HEK293 (cell line): Measurements from ENCODE around the gene CXCL12.

Source experiments
- CTCF ChIA-PET: fragments of 350-600 bp; formaldehyde crosslinking; extraction: SDS; loops from one replicate; lab custom pipeline; 2021; ENCODE audit warnings: antibody characterized with exemption; lab: Yijun Ruan, JAX
- POLR2A ChIA-PET: fragments of 300-600 bp; formaldehyde crosslinking; extraction: SDS; loops from one replicate; lab custom pipeline; 2020; ENCODE audit warnings: antibody characterized with exemption, inconsistent platforms; lab: Yijun Ruan, JAX
- H3K27ac ChIP-seq: fragments of 200-500 bp; sonication (Bioruptor generic); 2 replicates; pipeline ENCODE4 v1.5.1; 2014; ENCODE audit warnings: low read depth, low read length, control low read depth, inconsistent platforms; ENCODE audit errors: extremely low read depth
- H3K36me3 ChIP-seq, 2 experiments: fragments of 200-500 bp in 1 of 2; sonication (Bioruptor generic) in 1 of 2; 1 replicate in 1 of 2; 2 replicates in 1 of 2; pipeline ENCODE4 v1.5.1; 2014 to 2017; ENCODE audit warnings: inconsistent platforms in 2 of 2, low read length in 2 of 2; ENCODE audit not compliant: control insufficient read depth in 2 of 2, insufficient read depth in 1 of 2
- H3K4me1 ChIP-seq: fragments of 200-500 bp; sonication (Bioruptor generic); 2 replicates; pipeline ENCODE4 v1.5.1; 2014; ENCODE audit warnings: mild to moderate bottlenecking, low read length, inconsistent platforms; ENCODE audit not compliant: control insufficient read depth, insufficient read depth
- H3K4me3 ChIP-seq: 2 replicates; pipeline ENCODE4 v1.5.1; 2011; ENCODE audit warnings: low read depth, mild to moderate bottlenecking, control low read depth, low read length, moderate library complexity
- H3K9me3 ChIP-seq: fragments of 200-500 bp; sonication (Bioruptor generic); 2 replicates; pipeline ENCODE4 v1.5.1; 2014; ENCODE audit warnings: low read depth, low read length, inconsistent platforms; ENCODE audit not compliant: control insufficient read depth, insufficient read depth
- FEZF1 ChIP-seq: fragments of 450-650 bp; formaldehyde crosslinking; IDR thresholded peaks from 2 replicates; pipeline ENCODE4 v1.5.1; 2016; ENCODE audit warnings: missing biosample characterization, missing genetic modification characterization
- KLF8 ChIP-seq: fragments of 450-650 bp; formaldehyde crosslinking; IDR thresholded peaks from 2 replicates; pipeline ENCODE4 v1.5.1; 2016; ENCODE audit warnings: missing biosample characterization, missing genetic modification characterization
- MYNN ChIP-seq: fragments of 450-650 bp; formaldehyde crosslinking; IDR thresholded peaks from 2 replicates; pipeline ENCODE4 v1.5.1; 2016; ENCODE audit warnings: missing biosample characterization, missing genetic modification characterization, borderline replicate concordance
- SCRT2 ChIP-seq: fragments of 450-650 bp; formaldehyde crosslinking; IDR thresholded peaks from 2 replicates; pipeline ENCODE4 v1.5.1; 2016; ENCODE audit warnings: missing biosample characterization, missing genetic modification characterization
- SP2 ChIP-seq: fragments of 450-650 bp; formaldehyde crosslinking; IDR thresholded peaks from 2 replicates; pipeline ENCODE4 v1.5.1; 2016; ENCODE audit warnings: missing biosample characterization, missing genetic modification characterization
- TRIM28 ChIP-seq: IDR thresholded peaks from 2 replicates; pipeline ENCODE4 v1.6.1; 2011; ENCODE audit warnings: low read length, control low read depth, borderline replicate concordance
- WT1 ChIP-seq: fragments of 450-650 bp; formaldehyde crosslinking; IDR thresholded peaks from 2 replicates; pipeline ENCODE4 v1.5.1; 2016; ENCODE audit warnings: missing biosample characterization, missing genetic modification characterization
- YY2 ChIP-seq: fragments of 450-650 bp; formaldehyde crosslinking; IDR thresholded peaks from 2 replicates; pipeline ENCODE4 v1.5.1; 2016; ENCODE audit warnings: missing biosample characterization, missing genetic modification characterization
- ZBTB10 ChIP-seq: fragments of 450-650 bp; formaldehyde crosslinking; IDR thresholded peaks from 2 replicates; pipeline ENCODE4 v1.5.1; 2016; ENCODE audit warnings: missing biosample characterization, missing genetic modification characterization
- ZBTB7A ChIP-seq: fragments of 450-650 bp; formaldehyde crosslinking; IDR thresholded peaks from 2 replicates; pipeline ENCODE4 v1.5.1; 2016; ENCODE audit warnings: low read depth, missing biosample characterization, missing genetic modification characterization
- ZFP69B ChIP-seq: fragments of 450-650 bp; formaldehyde crosslinking; IDR thresholded peaks from 2 replicates; pipeline ENCODE4 v1.5.1; 2016; ENCODE audit warnings: missing biosample characterization, missing genetic modification characterization
- ZNF10 ChIP-seq: fragments of 450-650 bp; formaldehyde crosslinking; IDR thresholded peaks from 2 replicates; pipeline ENCODE4 v1.5.1; 2017; ENCODE audit warnings: missing biosample characterization, missing genetic modification characterization
- ZNF202 ChIP-seq: fragments of 450-650 bp; formaldehyde crosslinking; IDR thresholded peaks from 2 replicates; pipeline ENCODE4 v1.5.1; 2016; ENCODE audit warnings: missing biosample characterization, missing genetic modification characterization, borderline replicate concordance
- ZNF37A ChIP-seq: fragments of 450-650 bp; IDR thresholded peaks from 2 replicates; pipeline ENCODE4 v1.5.1; 2018; ENCODE audit warnings: missing biosample characterization, missing genetic modification characterization
- ZNF433 ChIP-seq: fragments of 450-650 bp; formaldehyde crosslinking; IDR thresholded peaks from 2 replicates; pipeline ENCODE4 v1.5.1; 2016; ENCODE audit warnings: missing biosample characterization, missing genetic modification characterization, low read depth
- ZNF48 ChIP-seq: fragments of 450-650 bp; formaldehyde crosslinking; IDR thresholded peaks from 2 replicates; pipeline ENCODE4 v1.5.1; 2016; ENCODE audit warnings: missing biosample characterization, missing genetic modification characterization
- ZNF488 ChIP-seq: fragments of 450-650 bp; formaldehyde crosslinking; IDR thresholded peaks from 2 replicates; pipeline ENCODE4 v1.5.1; 2016; ENCODE audit warnings: missing biosample characterization, missing genetic modification characterization
- ZNF560 ChIP-seq: fragments of 450-650 bp; formaldehyde crosslinking; IDR thresholded peaks from 2 replicates; pipeline ENCODE4 v1.5.1; 2017; ENCODE audit warnings: missing biosample characterization, missing genetic modification characterization, borderline replicate concordance
- ZNF645 ChIP-seq: fragments of 450-650 bp; formaldehyde crosslinking; IDR thresholded peaks from 2 replicates; pipeline ENCODE4; 2016; ENCODE audit warnings: missing biosample characterization, missing genetic modification characterization
- ZNF658 ChIP-seq: fragments of 450-650 bp; formaldehyde crosslinking; IDR thresholded peaks from 2 replicates; pipeline ENCODE4; 2016; ENCODE audit warnings: missing biosample characterization, missing genetic modification characterization
- ZNF677 ChIP-seq: fragments of 450-650 bp; IDR thresholded peaks from 2 replicates; pipeline ENCODE4 v1.5.0; 2018; ENCODE audit warnings: missing biosample characterization, mild to moderate bottlenecking, missing genetic modification characterization, moderate library complexity
- ZNF76 ChIP-seq: fragments of 450-650 bp; formaldehyde crosslinking; IDR thresholded peaks from 2 replicates; pipeline ENCODE4; 2016; ENCODE audit warnings: low read depth, missing biosample characterization, missing genetic modification characterization, borderline replicate concordance
- TF ChIP-seq, protein P1 (sequence below): fragments of 450-650 bp; formaldehyde crosslinking; IDR thresholded peaks from 2 replicates; pipeline ENCODE4 v1.5.1; 2017; ENCODE audit warnings: missing biosample characterization, missing genetic modification characterization
- TF ChIP-seq, protein P2 (sequence below): fragments of 450-650 bp; formaldehyde crosslinking; IDR thresholded peaks from 2 replicates; pipeline ENCODE4 v1.5.1; 2016; ENCODE audit warnings: missing biosample characterization, missing genetic modification characterization
- TF ChIP-seq, protein P3 (sequence below): fragments of 450-650 bp; formaldehyde crosslinking; IDR thresholded peaks from 2 replicates; pipeline ENCODE4 v1.5.1; 2016; ENCODE audit warnings: missing biosample characterization, missing genetic modification characterization, borderline replicate concordance

Gene CXCL12

DNA sequence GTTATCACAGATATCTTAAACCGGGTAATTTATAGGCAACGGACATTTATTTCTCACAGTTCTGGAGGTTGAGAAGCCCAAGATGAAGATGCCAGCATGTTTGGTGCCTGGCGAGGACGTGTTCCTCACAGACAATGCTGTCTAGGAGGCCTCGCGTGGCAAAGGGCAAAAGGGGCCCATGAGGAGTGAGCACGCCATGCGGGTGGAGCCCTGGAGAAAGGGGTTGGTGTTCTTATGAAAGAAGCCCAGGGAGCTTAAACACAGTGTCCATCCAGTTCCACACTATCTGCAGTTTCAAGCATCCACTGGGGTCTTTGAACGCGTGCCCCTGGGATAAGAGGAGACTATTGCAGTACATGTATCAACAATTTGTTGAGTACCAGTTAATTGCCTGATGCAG, 51.4 kb downstream of the CXCL12 start:
- CTCF ChIA-PET, result interaction anchor here (0.7 to 1.3 kb wide), 2 partner anchors 53 to 550 kb away, joined by 3 to 5 read pairs; no protein-coding TSS in a partner anchor

GRCh38 chr10:44332465-44332864, 52.4 kb downstream of the CXCL12 start:
- POLR2A ChIA-PET, result no interaction called here
- H3K36me3 ChIP-seq, result no peaks in the 10 kb centered on the region
- H3K4me1 ChIP-seq, result peaks cover 11% of the 10 kb centered on the region
- no peak overlapping the region for H3K27ac ChIP-seq
- no peak overlapping the region for H3K4me3 ChIP-seq
- TF ChIP-seq MYNN (tag by site-specific recombination) (no peak), KLF8 (tag by site-specific recombination) (no peak), WT1 (tag by site-specific recombination) (no peak), ZNF48 (tag by site-specific recombination) (no peak), FEZF1 (no peak), ZNF76 (tag by site-specific recombination) (no peak), ZNF37A (no peak), ZNF202 (no peak), ZNF10 (no peak), ZBTB7A (tag by site-specific recombination) (no peak), ZBTB10 (tag by site-specific recombination) (no peak), ZNF488 (tag by site-specific recombination) (no peak), ZNF645 (tag by site-specific recombination) (no peak), ZNF560 (tag by site-specific recombination) (no peak), TRIM28 (no peak), SCRT2 (tag by site-specific recombination) (no peak), SP2 (no peak), ZNF677 (no peak)
- TF ChIP-seq, protein P1, sequence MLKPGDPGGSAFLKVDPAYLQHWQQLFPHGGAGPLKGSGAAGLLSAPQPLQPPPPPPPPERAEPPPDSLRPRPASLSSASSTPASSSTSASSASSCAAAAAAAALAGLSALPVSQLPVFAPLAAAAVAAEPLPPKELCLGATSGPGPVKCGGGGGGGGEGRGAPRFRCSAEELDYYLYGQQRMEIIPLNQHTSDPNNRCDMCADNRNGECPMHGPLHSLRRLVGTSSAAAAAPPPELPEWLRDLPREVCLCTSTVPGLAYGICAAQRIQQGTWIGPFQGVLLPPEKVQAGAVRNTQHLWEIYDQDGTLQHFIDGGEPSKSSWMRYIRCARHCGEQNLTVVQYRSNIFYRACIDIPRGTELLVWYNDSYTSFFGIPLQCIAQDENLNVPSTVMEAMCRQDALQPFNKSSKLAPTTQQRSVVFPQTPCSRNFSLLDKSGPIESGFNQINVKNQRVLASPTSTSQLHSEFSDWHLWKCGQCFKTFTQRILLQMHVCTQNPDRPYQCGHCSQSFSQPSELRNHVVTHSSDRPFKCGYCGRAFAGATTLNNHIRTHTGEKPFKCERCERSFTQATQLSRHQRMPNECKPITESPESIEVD (tag by site-specific recombination), result no peak
- TF ChIP-seq, protein P2, sequence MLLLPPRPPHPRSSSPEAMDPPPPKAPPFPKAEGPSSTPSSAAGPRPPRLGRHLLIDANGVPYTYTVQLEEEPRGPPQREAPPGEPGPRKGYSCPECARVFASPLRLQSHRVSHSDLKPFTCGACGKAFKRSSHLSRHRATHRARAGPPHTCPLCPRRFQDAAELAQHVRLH (tag by site-specific recombination), result no peak
- CTCF ChIA-PET, result interaction anchor here (0.7 kb wide), 1 partner anchor 442 kb away, joined by 3 read pairs; no protein-coding TSS in a partner anchor
- no peaks in the 10 kb centered on the region for H3K9me3 ChIP-seq

More for the DNA sequence above, 51.4 kb downstream of the CXCL12 start:
- Histone ChIP-seq H3K36me3 (no peaks in the 10 kb centered on the region), H3K4me3 (no peak overlapping the region), H3K9me3 (no peaks in the 10 kb centered on the region), H3K27ac (no peak overlapping the region), H3K4me1 (peaks cover 11% of the 10 kb centered on the region)
- POLR2A ChIA-PET, result no interaction called here
- TF ChIP-seq ZNF433 (tag by site-specific recombination), result no peak
- TF ChIP-seq YY2 (tag by site-specific recombination), result no peak
- no peak for TF ChIP-seq ZNF658
- TF ChIP-seq ZFP69B (tag by site-specific recombination), result no peak
- TF ChIP-seq, protein P3, sequence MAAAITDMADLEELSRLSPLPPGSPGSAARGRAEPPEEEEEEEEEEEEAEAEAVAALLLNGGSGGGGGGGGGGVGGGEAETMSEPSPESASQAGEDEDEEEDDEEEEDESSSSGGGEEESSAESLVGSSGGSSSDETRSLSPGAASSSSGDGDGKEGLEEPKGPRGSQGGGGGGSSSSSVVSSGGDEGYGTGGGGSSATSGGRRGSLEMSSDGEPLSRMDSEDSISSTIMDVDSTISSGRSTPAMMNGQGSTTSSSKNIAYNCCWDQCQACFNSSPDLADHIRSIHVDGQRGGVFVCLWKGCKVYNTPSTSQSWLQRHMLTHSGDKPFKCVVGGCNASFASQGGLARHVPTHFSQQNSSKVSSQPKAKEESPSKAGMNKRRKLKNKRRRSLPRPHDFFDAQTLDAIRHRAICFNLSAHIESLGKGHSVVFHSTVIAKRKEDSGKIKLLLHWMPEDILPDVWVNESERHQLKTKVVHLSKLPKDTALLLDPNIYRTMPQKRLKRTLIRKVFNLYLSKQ, result no peak
